CD14-positive monocyte (primary cell): ENCODE data around the gene ZBTB4. TPM values are rescaled to one million over a fixed set of nuclear protein-coding genes. Genes with fewer than 3 reads are reported as not detected.

ENCODE experiments used
- DNase-seq, 3 donors: peaks; one replicate each; pipeline ENCODE4 v3.0.0-alpha.2; 2011 to 2022
- H2AFZ ChIP-seq: 2 replicates; pipeline ENCODE4 v1.6.0; 2012; ENCODE audit warnings: mild to moderate bottlenecking, low read depth, low read length, inconsistent platforms; ENCODE audit not compliant: insufficient read depth, poor library complexity, severe bottlenecking
- H3K27ac ChIP-seq, 2 donors: 1 replicate in 1 of 2; 2 replicates in 1 of 2; pipeline ENCODE4 v1.5.1; 2012 to 2013; ENCODE audit warnings: low read length in 2 of 2, control low read depth in 1 of 2, inconsistent platforms in 1 of 2, low read depth in 1 of 2, mild to moderate bottlenecking in 1 of 2
- H3K27me3 ChIP-seq, 2 donors: one replicate each; pipeline versions ENCODE4 v1.6.0 to v1.6.1; 2011 to 2013; ENCODE audit warnings: low read length in 2 of 2; ENCODE audit not compliant: control insufficient read depth in 2 of 2, insufficient read depth in 2 of 2
- H3K36me3 ChIP-seq, 2 donors: replicated peaks in 1 of 2; 1 replicate in 1 of 2; 2 replicates in 1 of 2; pipeline versions ENCODE4 v1.5.1 to v1.6.1; 2012 to 2013; ENCODE audit warnings: low read length in 2 of 2, control low read depth in 1 of 2, inconsistent platforms in 1 of 2, mild to moderate bottlenecking in 1 of 2; ENCODE audit not compliant: insufficient read depth in 2 of 2, control insufficient read depth in 1 of 2
- H3K4me1 ChIP-seq, 2 donors: 1 replicate in 1 of 2; 2 replicates in 1 of 2; pipeline versions ENCODE4 v1.5.1 to v1.6.1; 2012 to 2013; ENCODE audit warnings: low read length in 2 of 2, control low read depth in 1 of 2, inconsistent platforms in 1 of 2, mild to moderate bottlenecking in 1 of 2, moderate library complexity in 1 of 2; ENCODE audit not compliant: insufficient read depth in 2 of 2, control insufficient read depth in 1 of 2
- H3K4me2 ChIP-seq: replicated peaks from 2 replicates; pipeline ENCODE3; 2012; ENCODE audit warnings: low read length, moderate library complexity, mild to moderate bottlenecking; ENCODE audit not compliant: poor library complexity, severe bottlenecking; ENCODE audit errors: extremely low read depth
- H3K4me3 ChIP-seq, 3 experiments: fragments of 200-600 bp in 1 of 3; sonication (generic) in 1 of 3; replicated peaks in 1 of 3; 1 replicate in 2 of 3; 2 replicates in 1 of 3; pipeline ENCODE4 v1.5.1; 2011 to 2013; ENCODE audit warnings: low read length in 3 of 3, mild to moderate bottlenecking in 3 of 3, control low read depth in 2 of 3, low read depth in 2 of 3, inconsistent platforms in 1 of 3, moderate library complexity in 1 of 3
- H3K79me2 ChIP-seq: 2 replicates; pipeline ENCODE4 v1.6.0; 2012; ENCODE audit warnings: mild to moderate bottlenecking, control low read depth, inconsistent platforms, low read length, moderate library complexity; ENCODE audit not compliant: insufficient read depth
- H3K9ac ChIP-seq: 2 replicates; pipeline ENCODE4 v1.6.0; 2017; ENCODE audit warnings: low read length, mild to moderate bottlenecking; ENCODE audit not compliant: insufficient read depth, poor library complexity, severe bottlenecking
- H3K9me3 ChIP-seq, 2 donors: replicated peaks in 1 of 2; 1 replicate in 1 of 2; 2 replicates in 1 of 2; pipeline versions ENCODE4 v1.5.1 to v1.6.1; 2012 to 2013; ENCODE audit warnings: low read length in 2 of 2, control low read depth in 1 of 2; ENCODE audit not compliant: control insufficient read depth in 1 of 2, insufficient read depth in 1 of 2
- H4K20me1 ChIP-seq: 2 replicates; pipeline ENCODE4 v1.6.0; 2012; ENCODE audit warnings: mild to moderate bottlenecking, low read length, control low read depth, moderate library complexity; ENCODE audit not compliant: insufficient read depth
- H3K27ac Mint-ChIP-seq, 7 donors: one replicate each; pipeline ENCODE4 v1.8.0; 2020; ENCODE audit warnings: mild to moderate bottlenecking in 7 of 7, mixed read lengths in 7 of 7, moderate library complexity in 6 of 7, inconsistent platforms in 2 of 7
- H3K27me3 Mint-ChIP-seq, 3 donors: one replicate each; pipeline ENCODE4 v1.8.0; 2021 to 2022; ENCODE audit warnings: low read depth in 3 of 3, mild to moderate bottlenecking in 3 of 3, mixed read lengths in 3 of 3, moderate library complexity in 3 of 3, inconsistent platforms in 1 of 3
- H3K36me3 Mint-ChIP-seq, 2 donors: one replicate each; pipeline ENCODE4 v1.8.0; 2020; ENCODE audit warnings: mixed read lengths in 2 of 2, inconsistent platforms in 1 of 2, mild to moderate bottlenecking in 1 of 2
- H3K4me1 Mint-ChIP-seq: one replicate; pipeline ENCODE4 v1.8.0; 2020; ENCODE audit warnings: mild to moderate bottlenecking, mixed read lengths
- H3K4me3 Mint-ChIP-seq, 2 donors: one replicate each; pipeline ENCODE4 v1.8.0; 2020; ENCODE audit warnings: mild to moderate bottlenecking in 2 of 2, mixed read lengths in 2 of 2, moderate library complexity in 1 of 2
- H3K9me3 Mint-ChIP-seq, 7 donors: one replicate each; pipeline ENCODE4 v1.8.0; 2020 to 2022; ENCODE audit warnings: mixed read lengths in 7 of 7, mild to moderate bottlenecking in 6 of 7, moderate library complexity in 6 of 7, inconsistent platforms in 2 of 7
- CTCF ChIP-seq: fragments of 200-600 bp; IDR thresholded peaks from one replicate; pipeline ENCODE4 v1.8.0; 2022; ENCODE audit warnings: antibody characterized with exemption, mild to moderate bottlenecking
- WGBS: methylation state at CpG from one replicate; pipeline ENCODE4 v1.1.5; 2013; ENCODE audit warnings: missing lambda C conversion rate; ENCODE audit not compliant: insufficient coverage; 5-methylcytosine and 5-hydroxymethylcytosine counted together
- intact Hi-C, 2 donors: fragments of 100-400 bp; cut with micrococcal nuclease; formaldehyde crosslinking; loops; one replicate each; pipeline versions ENCODE4 v1.15.0 to v1.15.1; 2023
- polyA plus RNA-seq, 3 donors: library from polyadenylated mRNA; depleted of rRNA in 1 of 3; unstranded in 2 of 3; stranded (reverse) in 1 of 3; fragments of 300-500 nt in 2 of 3; fragments of >200 nt in 1 of 3; fragmentation: Illumina TruSeq in 2 of 3; gene quantifications; 1 replicate in 2 of 3; 2 replicates in 1 of 3; pipeline ENCODE4 v1.2.3, GENCODE V29; 2012 to 2021

The ZBTB4 gene
- polyA plus RNA-seq, 3 donors, result 3.4 to 8.1 (median 4.4) TPM

- WGBS, result 95% methylated on average over 16 of the region's 17 CpGs
- no peaks in the 10 kb centered on the region for H4K20me1 ChIP-seq
- Mint-ChIP-seq H3K27ac (peak within 1 kb of the TSS in 1 of 7 donors; percentile 2), H3K9me3 (no peaks in the 10 kb centered on the region), H3K4me3 (no peak within 1 kb of the TSS), H3K36me3 (no peaks in the 10 kb centered on the region), H3K4me1 (no peaks in the 10 kb centered on the region), H3K27me3 (peaks cover 2 to 9% (median 6%) of the 10 kb centered on the region in 3 donors)
- no peak within 1 kb of the TSS for H3K27ac ChIP-seq
- no peak for DNase-seq
- no peak within 1 kb of the TSS for H3K4me2 ChIP-seq
- H3K79me2 ChIP-seq, result no peaks in the 10 kb centered on the region
- H3K36me3 ChIP-seq, result no peaks in the 10 kb centered on the region
- no peaks in the 10 kb centered on the region for H3K4me1 ChIP-seq
- H3K4me3 ChIP-seq, result no peak within 1 kb of the TSS
- no peaks in the 10 kb centered on the region for H3K27me3 ChIP-seq
- no peak for TF ChIP-seq CTCF
- no peak within 1 kb of the TSS for H2AFZ ChIP-seq
- intact Hi-C loops, result no loop called here
- H3K9me3 ChIP-seq, result no peaks in the 10 kb centered on the region
- H3K9ac ChIP-seq, result no peak within 1 kb of the TSS
Measured at GRCh38 chr17:7419819-7420610, 59.4 kb downstream of the ZBTB4 start, which contains the start of gene SPEM1. Gene SPEM1 (plus strand): TSS chr17:7420324. CDS start chr17:7420385, 61 bp downstream.

GRCh38 chr17:7418472-7419152, 60.8 kb downstream of the ZBTB4 start:
- Histone ChIP-seq H3K4me2 (no peak overlapping the region), H3K4me1 (no peaks in the 10 kb centered on the region), H3K36me3 (no peaks in the 10 kb centered on the region), H3K9me3 (no peaks in the 10 kb centered on the region), H3K79me2 (no peaks in the 10 kb centered on the region), H3K9ac (no peak overlapping the region), H3K4me3 (no peak overlapping the region), H3K27me3 (no peaks in the 10 kb centered on the region), H4K20me1 (no peaks in the 10 kb centered on the region), H2AFZ (no peak overlapping the region), H3K27ac (no peak overlapping the region)
- DNase-seq, result no peak
- Mint-ChIP-seq H3K27me3 (peaks cover 0 to 8% (median 6%) of the 10 kb centered on the region in 3 donors), H3K4me3 (no peak overlapping the region), H3K9me3 (no peaks in the 10 kb centered on the region), H3K4me1 (no peaks in the 10 kb centered on the region), H3K27ac (peak overlapping the region in 2 of 7 donors; percentile 33 to 82), H3K36me3 (no peaks in the 10 kb centered on the region)
- TF ChIP-seq CTCF, result no peak
- WGBS, result 92% methylated on average over 8 of the region's 18 CpGs
- intact Hi-C loops, result no loop called here
